HG03520 (cell line): ENCODE data around the gene PRAMEF33.
"Not testable (repeated sequence)": the region's sequence is repeated elsewhere in the genome, so short reads cannot be mapped to it uniquely, and the experiment has no call there.

Source experiments
- ATAC-seq: cut with Tn5 transposase; IDR thresholded peaks from one replicate; pipeline ENCODE4 v1.9.1; 2021; ENCODE audit warnings: mild to moderate bottlenecking, moderate library complexity; ENCODE audit not compliant: unreplicated experiment

Gene PRAMEF33

DNA sequence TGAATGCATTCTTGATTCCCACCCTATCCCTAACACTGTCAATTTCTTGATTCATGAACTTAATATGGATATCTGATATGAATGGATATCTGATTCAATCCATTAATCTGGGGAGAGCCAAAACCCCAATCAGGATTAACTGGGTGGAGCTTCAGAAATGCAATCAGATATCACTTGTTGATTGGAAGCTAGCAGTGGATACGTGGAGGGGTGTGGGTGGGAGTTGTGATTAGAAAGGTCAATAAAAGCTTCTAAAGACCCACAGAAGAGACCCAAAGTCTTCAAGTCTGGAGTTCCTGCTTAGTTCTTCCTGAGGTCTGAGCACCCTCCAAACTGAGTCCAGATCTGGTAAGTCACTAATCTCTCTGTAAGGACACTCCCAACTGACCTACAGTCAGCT, at the start of gene PRAMEF33:
Gene PRAMEF33 (plus strand): TSS at position 301 of the 400 bp plus-strand sequence. CDS start 2,416 bp downstream, outside the sequence.
- ATAC-seq: not testable (repeated sequence)

DNA sequence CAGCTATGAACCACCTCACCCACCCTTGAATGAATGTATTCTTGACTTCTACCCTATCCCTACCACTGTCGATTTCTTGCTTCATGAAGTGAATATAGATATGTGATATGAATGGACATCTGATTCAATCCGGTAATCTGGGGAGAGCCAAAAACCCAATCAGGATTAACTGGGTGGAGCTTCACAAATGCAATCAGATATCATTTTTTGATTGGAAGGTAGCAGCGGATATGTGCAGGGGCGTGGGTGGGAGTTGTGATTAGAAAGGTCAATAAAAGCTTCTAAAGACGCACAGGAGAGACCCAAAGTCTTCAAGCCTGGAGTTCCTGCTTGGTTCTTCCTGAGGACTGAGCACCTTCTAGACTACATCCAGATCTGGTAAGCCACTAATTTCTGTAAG, 49.4 kb upstream of the PRAMEF33 start, which contains the start of gene PRAMEF5:
Gene PRAMEF5 (plus strand): TSS at position 301 of the 400 bp plus-strand sequence. CDS start 5,071 bp downstream, outside the sequence.
- ATAC-seq: not testable (repeated sequence)

DNA sequence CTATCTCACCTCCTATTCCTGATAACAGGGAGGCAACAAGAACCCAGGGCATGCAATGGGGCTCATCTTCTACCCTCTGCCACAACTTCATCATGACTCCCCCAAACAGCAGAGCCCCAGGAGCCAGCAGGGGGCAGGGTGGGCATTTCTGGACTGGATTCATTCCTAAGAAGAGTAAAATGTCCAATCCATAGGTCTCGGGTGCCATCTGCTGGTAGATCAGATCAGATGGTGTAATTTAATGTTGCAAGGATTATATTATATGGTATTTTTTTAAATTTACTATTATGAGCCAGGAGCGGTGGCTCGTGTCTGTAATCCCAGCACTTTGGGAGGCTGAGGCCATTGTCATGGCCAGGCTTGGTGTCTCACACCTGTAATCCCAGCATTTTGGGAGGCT, 38.2 kb upstream of the PRAMEF33 start:
- ATAC-seq: not testable (repeated sequence)

DNA sequence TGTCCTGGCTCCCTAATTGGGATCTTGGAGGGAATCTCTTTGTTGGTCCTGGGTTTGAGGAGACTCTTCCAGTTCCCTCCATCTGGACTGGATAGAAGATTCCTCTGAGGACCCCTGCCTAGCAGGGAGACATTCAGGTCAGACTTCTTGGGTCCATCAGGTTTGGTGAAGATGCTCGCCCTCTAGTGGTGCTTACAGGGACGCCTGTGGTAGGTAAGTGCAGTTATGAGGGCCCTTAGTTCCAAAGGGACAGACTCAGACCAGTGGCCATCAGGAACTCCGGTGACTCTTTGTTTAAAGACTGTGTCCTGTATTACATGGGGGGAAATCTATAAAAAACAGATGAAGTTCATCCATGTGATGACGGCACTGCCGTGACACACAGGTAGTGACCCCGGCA, 26.3 kb upstream of the PRAMEF33 start:
- ATAC-seq: not testable (repeated sequence)

DNA sequence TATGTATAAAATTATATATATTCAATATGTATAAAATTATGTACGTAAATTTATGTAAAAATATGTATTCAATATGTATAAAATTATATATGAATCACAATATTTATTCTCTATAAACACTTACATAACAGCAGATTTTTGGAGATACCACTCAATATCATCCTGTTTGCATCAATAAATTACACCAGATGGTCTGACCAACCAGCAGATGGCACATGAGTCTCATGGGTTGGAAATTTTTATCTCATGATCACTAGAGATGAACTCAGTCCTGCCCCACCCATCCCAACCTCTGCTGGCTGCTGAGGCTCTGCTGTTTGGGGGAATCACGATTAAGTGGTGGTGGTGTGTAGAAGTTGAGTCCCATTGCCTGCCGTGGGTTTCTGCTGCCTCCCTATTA, 23.7 kb upstream of the PRAMEF33 start:
- not testable (repeated sequence) for ATAC-seq

- not testable (repeated sequence) for ATAC-seq
Measured at GRCh38 chr1:13285037-13285436, 18.3 kb upstream of the PRAMEF33 start, which contains the start of gene PRAMEF8. PRAMEF8 (minus strand) TSS chr1:13285137; CDS start chr1:13284091, 1,046 bp downstream.

DNA sequence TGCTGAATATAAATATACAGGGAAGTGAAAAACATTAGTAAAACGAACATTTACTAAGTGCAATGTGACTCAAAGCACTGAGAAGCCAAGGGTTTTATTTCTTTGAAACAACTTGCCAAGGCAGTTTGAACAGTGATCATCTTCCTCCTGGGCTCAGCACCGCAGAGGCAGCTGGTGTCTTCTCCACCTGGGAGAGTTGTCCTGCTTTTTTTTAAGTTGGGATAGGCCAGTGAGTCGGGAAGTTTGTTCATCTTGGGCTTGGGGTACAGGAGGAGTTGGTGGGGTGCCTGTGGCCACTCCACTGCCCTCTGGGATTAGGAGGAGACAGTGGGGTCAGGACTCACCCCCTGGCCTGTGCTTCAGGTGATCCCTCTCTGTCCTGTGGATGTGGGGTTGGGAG, 14.3 kb upstream of the PRAMEF33 start:
- ATAC-seq: not testable (repeated sequence)

DNA sequence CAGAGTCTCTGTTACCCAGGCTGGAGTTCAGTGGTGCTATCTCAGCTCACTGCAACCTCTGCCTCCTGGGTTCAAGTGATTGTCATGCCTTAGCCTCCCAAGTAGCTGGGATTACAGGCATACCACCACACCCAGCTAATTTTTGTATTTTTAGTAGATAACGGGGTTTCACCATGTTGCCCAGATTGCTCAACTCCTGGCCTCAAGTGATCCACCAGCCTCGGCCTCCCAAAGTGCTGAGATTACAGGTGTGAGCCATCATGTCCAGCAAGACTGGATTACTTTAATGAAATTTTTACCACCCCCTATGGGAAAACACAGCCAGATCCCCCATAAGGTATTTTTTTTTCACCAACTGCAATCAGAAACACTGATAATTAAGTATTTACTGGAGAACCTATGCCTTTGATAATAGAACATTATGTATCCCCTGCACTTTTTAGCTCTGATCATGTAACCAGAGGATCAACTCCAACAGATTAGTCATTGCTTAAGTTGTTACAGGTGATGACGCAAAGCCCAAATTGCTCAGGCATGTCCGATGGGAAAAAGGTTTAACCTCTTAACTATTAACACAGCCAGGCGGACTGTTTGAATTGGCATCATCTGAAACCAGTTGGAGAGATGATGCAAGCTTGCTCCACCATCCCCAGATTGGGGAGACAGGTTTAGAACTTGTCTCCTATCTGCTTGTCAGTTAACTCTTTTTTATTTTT, 6.0 kb upstream of the PRAMEF33 start:
- ATAC-seq: not testable (repeated sequence)

DNA sequence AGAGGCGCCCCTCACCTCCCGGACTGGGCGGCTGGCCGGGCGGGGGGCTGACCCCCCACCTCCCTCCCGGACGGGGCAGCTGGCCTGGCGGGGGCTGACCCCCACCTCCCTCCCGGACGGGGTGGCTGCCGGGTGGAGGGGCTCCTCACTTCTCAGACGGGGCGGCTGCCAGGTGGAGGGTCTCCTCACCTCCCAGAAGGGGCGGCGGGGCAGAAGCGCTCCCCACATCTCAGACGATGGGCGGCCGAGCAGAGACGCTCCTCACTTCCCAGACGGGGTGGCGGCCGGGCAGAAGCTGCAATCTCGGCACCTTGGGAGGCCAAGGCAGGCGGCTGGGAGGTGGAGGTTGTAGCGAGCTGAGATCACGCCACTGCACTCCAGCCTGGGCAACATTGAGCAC, 4.6 kb upstream of the PRAMEF33 start:
- not testable (repeated sequence) for ATAC-seq

DNA sequence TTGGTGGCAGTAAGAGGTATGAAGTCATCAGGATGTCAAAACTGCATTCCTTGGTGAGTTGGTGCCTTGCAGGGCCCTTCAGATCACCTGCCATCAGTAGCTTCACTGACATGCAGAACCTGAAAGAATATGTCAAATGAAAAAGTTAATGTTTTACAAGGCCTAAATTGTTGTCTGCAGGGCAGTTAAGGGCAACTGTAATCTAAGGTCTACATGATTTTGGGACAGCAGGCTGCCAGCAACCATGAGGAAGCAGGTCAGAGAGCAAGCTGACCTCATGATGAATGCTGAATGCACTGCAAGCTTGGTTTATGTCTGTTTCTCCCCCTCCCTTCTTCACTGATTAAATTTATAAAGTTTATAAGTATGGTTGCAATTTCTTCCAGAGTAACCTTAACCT, 1.1 kb upstream of the PRAMEF33 start:
- not testable (repeated sequence) for ATAC-seq

GRCh38 chr1:13315281-13315680, 11.9 kb downstream of the PRAMEF33 start, which contains the start of gene PRAMEF15:
PRAMEF15 (plus strand) TSS chr1:13315581; CDS start chr1:13318408, 2,827 bp downstream.
- ATAC-seq: not testable (repeated sequence)

- ATAC-seq: not testable (repeated sequence)
Measured at GRCh38 chr1:13342496-13342895, 39.2 kb downstream of the PRAMEF33 start.

- ATAC-seq: not testable (repeated sequence)
Measured at GRCh38 chr1:13347034-13347433, 43.7 kb downstream of the PRAMEF33 start, which contains the start of gene PRAMEF14. PRAMEF14 (minus strand) TSS chr1:13347134; CDS start chr1:13345314, 1,820 bp downstream.

GRCh38 chr1:13353476-13353875, 50.1 kb downstream of the PRAMEF33 start:
- not testable (repeated sequence) for ATAC-seq

DNA sequence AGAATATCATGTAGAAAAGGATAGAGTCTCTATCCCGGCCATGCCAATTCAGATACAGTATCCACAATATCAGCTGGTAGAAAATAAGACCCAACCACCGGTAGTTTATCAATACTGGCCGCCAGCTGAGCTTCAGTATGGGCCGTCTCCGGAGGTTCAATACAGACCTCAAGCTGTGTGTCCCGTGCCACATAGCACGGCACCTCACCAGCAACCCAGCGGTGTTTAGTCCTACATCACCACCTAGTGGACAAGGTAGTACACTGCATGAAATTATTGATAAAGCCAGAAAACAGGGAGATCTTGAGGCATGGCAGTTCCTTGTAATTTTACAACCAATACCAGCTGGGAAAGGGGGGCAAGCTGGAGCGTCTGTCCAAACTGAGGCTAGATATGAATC, 51.1 kb downstream of the PRAMEF33 start:
- ATAC-seq: not testable (repeated sequence)

DNA sequence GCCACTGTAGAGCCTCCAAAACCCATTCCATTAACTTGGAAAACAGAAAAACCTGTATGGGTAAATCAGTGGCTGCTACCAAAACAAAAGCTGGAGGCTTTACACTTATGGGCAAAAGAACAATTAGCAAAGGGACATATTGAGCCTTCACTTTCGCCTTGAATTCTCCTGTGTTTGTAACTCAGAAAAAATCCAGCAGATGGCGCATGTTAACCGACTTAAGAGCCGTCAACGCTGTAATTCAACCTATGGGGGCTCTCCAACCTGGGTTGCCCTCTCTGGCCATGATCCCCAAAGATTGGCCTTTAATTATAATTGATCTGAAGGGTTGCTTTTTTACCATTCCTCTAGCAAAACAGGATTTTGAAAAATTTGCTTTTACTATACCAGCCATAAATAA, 53.4 kb downstream of the PRAMEF33 start:
- not testable (repeated sequence) for ATAC-seq
